NCI-H2081 treated with DMSO at 0.1 percent for 48 hours (cell line): ENCODE results near the gene NEK10.

ENCODE experiments used
- DNase-seq: peaks from one replicate; lab custom pipeline; 2025; lab: John Stamatoyannopoulos, UW

The NEK10 gene

GRCh38 chr3:27176256-27176655 lies 192.9 kb downstream of the NEK10 start:
- no peak for DNase-seq

- no peak for DNase-seq
These were observed 194.7 kb downstream of the NEK10 start for GRCh38 chr3:27174530-27174929.

- no peak for DNase-seq
These were observed 198.1 kb downstream of the NEK10 start for GRCh38 chr3:27171113-27171512.

- DNase-seq, result no peak
These were observed 202.3 kb downstream of the NEK10 start for GRCh38 chr3:27166888-27167287.

- no peak for DNase-seq
These were observed 203.9 kb downstream of the NEK10 start for GRCh38 chr3:27165321-27165721.

- no peak for DNase-seq
These were observed 208.3 kb downstream of the NEK10 start for GRCh38 chr3:27160779-27161287.

GRCh38 chr3:27160146-27160545 lies 209.0 kb downstream of the NEK10 start:
- no peak for DNase-seq

- DNase-seq, result no peak
These were observed 222.0 kb downstream of the NEK10 start for GRCh38 chr3:27147215-27147614.

- no peak for DNase-seq
These were observed 222.4 kb downstream of the NEK10 start for GRCh38 chr3:27146786-27147185.

GRCh38 chr3:27145719-27146118 lies 223.5 kb downstream of the NEK10 start:
- no peak for DNase-seq

GRCh38 chr3:27141668-27142067 lies 227.5 kb downstream of the NEK10 start:
- DNase-seq, result no peak

- no peak for DNase-seq
These were observed 230.6 kb downstream of the NEK10 start for GRCh38 chr3:27138562-27138961.

- DNase-seq, result no peak
These were observed 231.2 kb downstream of the NEK10 start for GRCh38 chr3:27138005-27138404.

- DNase-seq, result no peak
These were observed 234.9 kb downstream of the NEK10 start for GRCh38 chr3:27134171-27134796.

- no peak for DNase-seq
These were observed 236.1 kb downstream of the NEK10 start for GRCh38 chr3:27133060-27133459.

GRCh38 chr3:27130796-27131195 lies 238.4 kb downstream of the NEK10 start:
- no peak for DNase-seq

GRCh38 chr3:27127879-27128278 lies 241.3 kb downstream of the NEK10 start:
- no peak for DNase-seq

- DNase-seq, result peak; percentile 60
These were observed 242.0 kb downstream of the NEK10 start for GRCh38 chr3:27127195-27127594.

- DNase-seq, result no peak
These were observed 243.2 kb downstream of the NEK10 start for GRCh38 chr3:27125821-27126501.

- no peak for DNase-seq
These were observed 249.5 kb downstream of the NEK10 start for GRCh38 chr3:27119639-27120038.

- no peak for DNase-seq
These were observed 253.8 kb downstream of the NEK10 start for GRCh38 chr3:27115352-27115751.

GRCh38 chr3:27114684-27115083 lies 254.5 kb downstream of the NEK10 start:
- no peak for DNase-seq

- no peak for DNase-seq
These were observed 255.1 kb downstream of the NEK10 start for GRCh38 chr3:27114129-27114528.

GRCh38 chr3:27110020-27110419 lies 259.2 kb downstream of the NEK10 start:
- DNase-seq, result no peak
